Mesodermal cell (in vitro differentiated cells): ENCODE measurements around the gene XAGE2.

ENCODE experiments used
- H3K27ac ChIP-seq: 2 replicates; pipeline ENCODE4 v1.7.0; 2013; ENCODE audit warnings: mild to moderate bottlenecking, low read depth, low read length, moderate library complexity; ENCODE audit not compliant: severe bottlenecking
- H3K36me3 ChIP-seq: 2 replicates; pipeline ENCODE4 v1.7.1; 2013; ENCODE audit warnings: mild to moderate bottlenecking, low read length, moderate library complexity; ENCODE audit not compliant: control insufficient read depth, insufficient read depth
- H3K4me1 ChIP-seq: one replicate; pipeline ENCODE4 v1.7.1; 2013; ENCODE audit warnings: mild to moderate bottlenecking, low read length; ENCODE audit not compliant: insufficient read depth, control insufficient read depth, poor library complexity, severe bottlenecking
- H3K4me3 ChIP-seq: 2 replicates; pipeline ENCODE4 v1.7.0; 2013; ENCODE audit warnings: low read length, control low read depth, mild to moderate bottlenecking; ENCODE audit not compliant: insufficient read depth, poor library complexity, severe bottlenecking; ENCODE audit errors: extremely low read depth
- H3K9me3 ChIP-seq: 2 replicates; pipeline ENCODE4 v1.7.1; 2013; ENCODE audit warnings: mild to moderate bottlenecking, low read length, moderate library complexity; ENCODE audit not compliant: control insufficient read depth
- WGBS, 2 experiments: methylation state at CpG; one replicate each; pipeline ENCODE4 v1.1.5; 2013; ENCODE audit warnings: missing lambda C conversion rate in 2 of 2; ENCODE audit not compliant: insufficient coverage in 2 of 2; 5-methylcytosine and 5-hydroxymethylcytosine counted together

XAGE2 gene

DNA sequence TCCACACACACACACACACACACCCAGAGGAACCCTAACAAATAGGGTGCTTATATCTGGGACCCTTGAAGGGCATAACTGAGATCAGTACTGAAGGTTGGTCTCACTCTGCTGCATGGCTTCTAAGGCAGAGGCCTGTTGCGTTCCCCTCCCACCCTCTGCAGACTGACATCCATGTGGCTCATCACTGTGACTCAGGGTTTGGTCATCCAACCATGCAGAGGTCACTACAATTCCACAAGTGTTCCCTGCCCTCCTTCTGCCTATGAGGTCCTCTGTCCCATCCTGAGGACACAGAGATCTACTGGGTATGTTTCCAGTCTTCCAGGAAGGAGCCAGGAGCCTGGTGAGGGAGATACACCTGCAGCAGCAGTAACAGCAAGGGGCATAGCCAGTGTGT, 55.8 kb downstream of the XAGE2 start:
- H3K9me3 ChIP-seq = no peaks in the 10 kb centered on the region
- WGBS, 2 experiments = 100% methylated on average over 1 of the region's 1 CpG
- no peaks in the 10 kb centered on the region for H3K36me3 ChIP-seq
- no peak overlapping the region for H3K4me3 ChIP-seq
- no peak overlapping the region for H3K27ac ChIP-seq
- H3K4me1 ChIP-seq = peaks cover 4% of the 10 kb centered on the region
